C4-2B (cell line): ENCODE measurements around the gene MFNG.

Experiments used
- H3K27ac ChIP-seq: fragments of 450-650 bp; 2 replicates; pipeline ENCODE4 v1.5.1; 2017
- ZFX ChIP-seq: fragments of 450-650 bp; IDR thresholded peaks from 2 replicates; pipeline ENCODE4 v1.6.1; 2017
- TF ChIP-seq, protein P1 (sequence below): fragments of 450-650 bp; conservative IDR thresholded peaks from 2 replicates; pipeline ENCODE4 v1.5.1; 2017; ENCODE audit warnings: mild to moderate bottlenecking

Gene MFNG

GRCh38 chr22:37435970-37436603 is 50.1 kb downstream of the MFNG start:
- no peak overlapping the region for H3K27ac ChIP-seq
- TF ChIP-seq, protein P1, sequence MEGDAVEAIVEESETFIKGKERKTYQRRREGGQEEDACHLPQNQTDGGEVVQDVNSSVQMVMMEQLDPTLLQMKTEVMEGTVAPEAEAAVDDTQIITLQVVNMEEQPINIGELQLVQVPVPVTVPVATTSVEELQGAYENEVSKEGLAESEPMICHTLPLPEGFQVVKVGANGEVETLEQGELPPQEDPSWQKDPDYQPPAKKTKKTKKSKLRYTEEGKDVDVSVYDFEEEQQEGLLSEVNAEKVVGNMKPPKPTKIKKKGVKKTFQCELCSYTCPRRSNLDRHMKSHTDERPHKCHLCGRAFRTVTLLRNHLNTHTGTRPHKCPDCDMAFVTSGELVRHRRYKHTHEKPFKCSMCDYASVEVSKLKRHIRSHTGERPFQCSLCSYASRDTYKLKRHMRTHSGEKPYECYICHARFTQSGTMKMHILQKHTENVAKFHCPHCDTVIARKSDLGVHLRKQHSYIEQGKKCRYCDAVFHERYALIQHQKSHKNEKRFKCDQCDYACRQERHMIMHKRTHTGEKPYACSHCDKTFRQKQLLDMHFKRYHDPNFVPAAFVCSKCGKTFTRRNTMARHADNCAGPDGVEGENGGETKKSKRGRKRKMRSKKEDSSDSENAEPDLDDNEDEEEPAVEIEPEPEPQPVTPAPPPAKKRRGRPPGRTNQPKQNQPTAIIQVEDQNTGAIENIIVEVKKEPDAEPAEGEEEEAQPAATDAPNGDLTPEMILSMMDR: no peak
- TF ChIP-seq ZFX: no peak

GRCh38 chr22:37433786-37434185 is 52.4 kb downstream of the MFNG start:
- TF ChIP-seq, protein P1: no peak
- no peak for TF ChIP-seq ZFX
- no peak overlapping the region for H3K27ac ChIP-seq

- no peak overlapping the region for H3K27ac ChIP-seq
- no peak for TF ChIP-seq ZFX
- TF ChIP-seq, protein P1: no peak
Measured at GRCh38 chr22:37432708-37433054, 53.5 kb downstream of the MFNG start.

DNA sequence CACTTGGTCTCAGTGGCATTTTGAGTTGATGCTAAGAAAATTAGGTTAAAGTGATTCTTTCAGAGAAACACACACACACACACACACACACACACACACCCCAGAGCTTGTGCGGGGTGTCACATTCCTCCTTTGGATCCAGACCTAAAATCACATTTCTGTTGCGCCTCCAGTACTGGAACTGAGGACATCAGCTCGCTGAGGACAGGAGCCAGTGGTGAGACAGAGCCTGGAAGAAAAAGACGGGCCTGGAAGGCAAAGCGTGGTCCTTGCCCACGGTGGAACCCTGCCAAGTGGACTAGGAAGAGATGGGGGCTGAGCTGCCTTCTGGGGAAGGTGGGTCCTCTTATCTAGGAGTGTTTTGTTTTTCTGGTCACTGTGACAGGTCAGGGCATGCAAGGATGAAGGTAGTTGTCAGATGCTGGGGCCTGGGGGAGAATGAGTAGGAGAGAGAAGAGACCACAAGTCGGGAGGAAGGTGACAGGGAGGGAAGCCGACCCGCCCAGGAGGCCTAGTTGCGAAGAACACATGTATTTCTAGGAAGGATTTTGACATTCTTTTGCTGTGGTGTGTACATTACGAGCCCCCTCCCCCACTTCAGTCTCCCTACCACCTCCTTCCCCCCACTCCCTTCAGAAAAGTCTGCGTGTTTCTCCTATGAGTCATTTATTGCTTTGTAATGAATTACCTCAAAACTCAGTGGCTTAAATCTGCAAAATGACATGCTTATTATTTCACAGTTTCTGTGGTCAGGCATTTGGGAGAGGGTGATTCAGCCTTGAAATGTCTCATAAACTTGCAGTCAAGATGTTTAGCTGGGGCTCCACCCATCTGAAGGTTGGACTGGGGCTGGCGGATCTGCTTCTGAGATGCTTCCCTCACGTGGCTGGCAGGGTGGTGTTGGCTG is 54.1 kb downstream of the MFNG start:
- no peak for TF ChIP-seq ZFX
- TF ChIP-seq, protein P1: no peak

DNA sequence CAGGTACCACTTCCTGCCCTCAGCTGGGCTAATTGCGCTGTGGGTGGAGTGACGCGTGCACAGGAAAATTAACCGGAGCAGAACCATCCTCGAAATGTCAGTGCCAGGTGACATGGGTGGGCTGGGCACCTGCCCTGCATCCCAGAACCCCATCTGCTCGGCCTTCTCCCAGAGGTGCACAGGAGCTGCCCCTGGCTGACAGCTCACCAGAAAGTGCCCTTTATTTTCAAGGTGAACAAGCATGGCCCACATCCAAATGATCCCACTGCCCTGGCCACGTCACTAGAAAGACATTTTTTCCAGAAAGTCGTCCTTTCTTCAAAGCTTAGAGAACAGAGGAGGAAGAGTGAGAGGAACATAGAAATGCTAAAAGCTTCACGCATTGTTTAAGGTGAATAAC is 54.8 kb downstream of the MFNG start:
- no peak overlapping the region for H3K27ac ChIP-seq
- TF ChIP-seq, protein P1: no peak
- no peak for TF ChIP-seq ZFX

More for the DNA sequence above, 54.1 kb downstream of the MFNG start:
- no peak overlapping the region for H3K27ac ChIP-seq

- no peak for TF ChIP-seq ZFX
- TF ChIP-seq, protein P1: no peak
Measured at GRCh38 chr22:37430941-37431340, 55.2 kb downstream of the MFNG start.

More at GRCh38 chr22:37430941-37431340, 55.2 kb downstream of the MFNG start:
- no peak overlapping the region for H3K27ac ChIP-seq
